Activated CD8-positive, alpha-beta memory T cell treated with anti-CD3 and anti-CD28 coated beads, Interleukin-2, amount 50 U/mL, for 4 hours (primary cell): ENCODE results near the gene VAMP4.
"Not testable (repeated sequence)": the region's sequence is repeated elsewhere in the genome, so short reads cannot be mapped to it uniquely, and the experiment has no call there.

Experiments used
- DNase-seq: peaks from one replicate; pipeline ENCODE4 v3.0.0-alpha.2; 2020

Gene VAMP4

DNA sequence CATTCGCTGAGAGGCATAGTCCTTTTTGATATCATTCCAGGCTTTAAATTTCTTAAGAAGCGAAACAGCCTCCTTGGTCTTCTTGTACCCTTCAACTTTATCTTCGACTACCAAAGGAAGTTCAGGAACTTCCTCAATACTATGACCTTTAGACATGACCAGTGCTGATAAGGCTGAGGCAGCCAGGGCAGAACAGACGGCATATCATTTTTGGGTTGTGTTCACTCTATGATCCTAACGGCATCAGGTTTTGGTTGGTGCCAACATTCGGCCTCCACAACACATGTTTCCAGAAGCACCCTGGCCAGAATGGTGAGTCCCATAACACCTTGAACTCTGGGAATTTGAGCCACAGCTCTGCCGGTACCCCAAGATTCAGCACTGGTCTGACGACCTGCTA lies 58.0 kb downstream of the VAMP4 start:
- no peak for DNase-seq

- no peak for DNase-seq
These were observed 61.5 kb downstream of the VAMP4 start for GRCh38 chr1:171680339-171680738.

DNA sequence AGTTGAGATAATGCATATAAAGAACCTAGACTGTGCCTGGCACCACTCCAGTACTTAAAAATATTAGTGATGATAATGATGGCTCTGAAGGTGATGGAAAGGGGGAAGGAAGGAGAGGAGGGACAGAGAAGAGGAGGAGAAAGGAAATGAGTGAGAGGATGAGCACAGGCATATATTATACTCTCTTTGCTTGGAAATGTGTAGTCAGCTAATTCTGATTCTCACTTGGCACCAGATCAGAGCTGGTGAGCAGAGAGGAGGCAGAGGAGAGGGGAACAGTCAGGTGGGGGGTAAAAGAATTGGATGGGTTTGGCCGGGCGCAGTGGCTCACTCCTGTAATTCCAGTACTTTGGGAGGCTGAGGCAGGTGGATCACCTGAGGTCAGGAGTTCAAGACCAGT lies 65.0 kb downstream of the VAMP4 start:
- DNase-seq, result no peak

- DNase-seq, result no peak
These were observed 67.1 kb downstream of the VAMP4 start for GRCh38 chr1:171674431-171675405.

GRCh38 chr1:171670739-171671138 lies 71.1 kb downstream of the VAMP4 start:
- DNase-seq, result no peak

- DNase-seq, result no peak
These were observed 73.5 kb downstream of the VAMP4 start for GRCh38 chr1:171668372-171668771.

GRCh38 chr1:171666114-171666769 lies 75.6 kb downstream of the VAMP4 start:
- DNase-seq, result no peak

DNA sequence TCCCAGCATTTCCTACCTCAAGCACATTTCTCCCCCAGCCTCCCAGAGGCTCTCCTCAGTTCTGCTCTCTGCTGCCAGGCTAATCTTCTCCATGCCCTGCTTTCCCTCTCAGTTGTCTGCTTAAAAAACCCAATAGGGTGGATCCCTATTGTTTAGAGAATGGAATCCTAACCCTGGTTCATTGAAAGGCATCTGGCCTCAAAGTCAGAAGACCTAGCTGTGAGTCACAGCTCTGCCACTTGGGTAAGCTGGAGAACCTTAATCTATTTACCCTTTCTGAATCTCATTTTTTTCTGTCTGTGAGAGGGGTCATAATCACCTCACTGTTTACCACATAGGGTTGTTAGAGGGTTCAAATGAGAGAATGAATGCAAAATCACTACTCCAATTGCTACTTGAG lies 76.9 kb downstream of the VAMP4 start:
- DNase-seq, result no peak

DNA sequence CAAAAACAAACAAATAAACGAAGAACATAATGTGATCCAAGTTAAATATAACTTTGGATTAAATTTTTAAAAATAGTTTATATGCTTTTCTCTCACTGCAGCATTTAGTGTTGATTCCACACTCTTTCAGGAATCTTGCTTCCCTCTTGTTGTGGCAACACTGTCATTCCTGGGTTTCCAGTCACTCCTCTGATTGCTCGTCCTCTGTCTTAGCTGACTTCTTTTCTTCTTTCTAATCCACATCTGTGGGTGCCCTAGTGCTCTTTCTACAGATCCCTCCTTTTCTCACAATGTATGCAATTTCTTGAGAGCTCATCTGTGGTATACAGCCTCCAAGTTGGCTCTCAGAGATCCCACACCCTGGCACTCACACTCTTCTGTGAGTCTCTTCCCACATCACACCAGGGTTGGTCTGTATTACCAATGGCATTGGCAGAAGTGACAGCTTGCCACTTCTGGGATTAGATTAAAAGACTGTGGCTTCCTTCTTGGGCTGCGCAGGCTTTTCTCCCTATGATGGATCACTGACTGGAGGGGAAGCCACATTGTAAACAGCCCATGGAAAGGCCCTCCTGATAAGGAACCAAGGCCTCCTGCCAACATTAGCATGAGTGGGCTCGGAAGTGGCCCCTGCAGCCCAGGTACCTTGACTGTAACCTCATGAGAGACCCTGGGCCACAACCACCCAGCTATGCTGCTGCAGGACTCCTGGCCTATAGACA lies 77.8 kb downstream of the VAMP4 start:
- DNase-seq, result no peak

- no peak for DNase-seq
These were observed 78.6 kb downstream of the VAMP4 start for GRCh38 chr1:171663036-171663853.

DNA sequence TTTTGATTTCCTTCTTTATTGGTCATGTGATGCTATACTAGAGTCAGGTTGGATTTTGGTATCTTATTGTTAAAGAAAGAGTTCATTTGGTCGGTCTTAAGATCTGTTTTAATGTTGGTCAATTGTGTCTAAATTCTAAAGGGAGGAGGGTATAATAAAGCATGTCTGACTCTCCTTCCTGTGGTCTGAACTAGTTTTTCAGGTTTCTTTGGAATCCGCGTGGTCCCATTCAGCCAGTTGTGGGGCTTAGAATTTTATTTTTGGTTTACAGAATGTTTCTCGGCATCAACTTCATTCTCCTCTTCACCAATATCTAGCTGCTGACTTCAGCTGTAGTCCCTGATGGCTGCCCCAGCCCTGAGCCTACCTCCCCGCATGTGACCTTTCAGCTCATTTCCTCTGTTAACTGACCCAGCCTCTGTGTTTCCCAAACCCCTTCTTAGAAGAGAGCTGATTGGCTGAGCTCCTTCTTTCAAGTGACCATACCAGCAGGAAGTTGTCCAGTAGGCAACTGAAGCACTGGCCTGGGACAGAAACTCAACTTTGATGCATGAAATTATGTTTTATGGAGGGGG lies 80.7 kb downstream of the VAMP4 start:
- DNase-seq, result no peak

DNA sequence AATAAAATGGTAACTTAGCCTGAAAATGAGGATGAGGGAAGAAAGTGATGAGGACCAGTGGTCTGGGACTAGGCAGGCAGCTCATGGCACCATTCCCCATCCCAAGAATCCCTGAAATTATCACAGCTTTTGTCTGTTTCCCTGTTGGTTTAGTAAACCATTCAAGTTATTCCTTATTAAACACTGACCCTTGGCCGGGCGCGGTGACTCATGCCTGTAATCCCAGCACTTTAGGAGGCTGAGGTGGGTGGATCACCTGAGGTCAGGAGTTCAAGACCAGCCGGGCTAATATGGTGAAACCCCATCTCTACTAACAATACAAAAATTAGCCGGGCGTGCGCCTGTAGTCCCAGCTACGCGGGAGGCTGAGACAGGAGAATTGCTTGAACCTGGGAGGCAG lies 85.7 kb downstream of the VAMP4 start:
- DNase-seq, result not testable (repeated sequence)

DNA sequence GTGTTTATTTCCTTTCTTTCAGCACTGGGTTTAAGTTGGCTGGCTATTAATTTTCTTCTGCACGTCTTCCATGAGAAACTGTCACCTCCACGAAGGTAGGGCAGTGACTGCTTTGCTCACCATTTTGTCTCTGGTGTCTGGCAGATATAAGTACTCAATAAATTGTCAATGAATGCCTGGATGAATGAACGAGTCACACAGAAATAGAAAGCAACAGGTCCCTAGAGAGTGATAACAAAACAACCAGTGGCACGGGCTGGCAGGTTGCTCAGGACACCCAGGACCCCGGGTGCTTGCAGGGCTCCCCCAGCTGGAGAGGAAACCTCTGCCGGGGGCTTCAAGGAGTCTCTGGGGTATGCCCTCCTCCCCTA lies 86.1 kb downstream of the VAMP4 start:
- DNase-seq, result no peak

- DNase-seq, result peak; percentile 70
These were observed 86.7 kb downstream of the VAMP4 start for GRCh38 chr1:171654942-171655745.

DNA sequence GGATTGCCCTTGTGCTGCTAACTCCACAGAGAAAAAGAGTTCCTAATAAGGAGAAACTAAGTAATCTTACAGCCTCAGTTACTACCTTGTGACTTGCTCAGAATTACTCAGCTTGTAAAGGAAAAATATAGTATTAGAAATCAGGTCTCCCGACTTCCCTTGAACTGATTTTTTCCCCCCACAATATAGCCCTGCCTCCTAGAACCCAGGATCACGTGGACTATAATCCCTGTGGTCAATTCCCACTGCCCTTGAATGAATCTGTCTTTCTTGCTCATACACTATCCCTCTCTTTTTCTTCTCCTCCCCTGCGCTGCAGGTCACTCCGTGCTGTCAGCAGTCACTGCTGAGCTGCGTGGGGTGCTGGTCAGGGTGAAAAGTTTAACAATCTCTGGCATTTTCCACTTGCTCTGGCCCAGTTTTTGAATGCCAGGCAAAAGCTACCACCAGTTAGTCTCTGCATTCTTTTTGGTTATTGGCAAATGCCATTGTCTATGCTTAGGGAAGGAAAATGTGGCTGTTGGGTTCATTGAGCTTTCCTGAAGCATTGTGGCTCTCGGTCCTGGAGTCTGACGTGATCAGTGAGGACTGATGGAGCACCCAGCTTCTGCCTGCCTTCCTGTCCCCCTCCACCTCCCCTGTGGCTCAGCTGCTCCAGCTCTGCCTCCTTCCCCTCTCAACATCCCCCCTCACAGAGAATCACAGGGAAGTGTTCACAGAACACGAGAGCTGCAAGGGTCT lies 87.5 kb downstream of the VAMP4 start:
- DNase-seq, result no peak

DNA sequence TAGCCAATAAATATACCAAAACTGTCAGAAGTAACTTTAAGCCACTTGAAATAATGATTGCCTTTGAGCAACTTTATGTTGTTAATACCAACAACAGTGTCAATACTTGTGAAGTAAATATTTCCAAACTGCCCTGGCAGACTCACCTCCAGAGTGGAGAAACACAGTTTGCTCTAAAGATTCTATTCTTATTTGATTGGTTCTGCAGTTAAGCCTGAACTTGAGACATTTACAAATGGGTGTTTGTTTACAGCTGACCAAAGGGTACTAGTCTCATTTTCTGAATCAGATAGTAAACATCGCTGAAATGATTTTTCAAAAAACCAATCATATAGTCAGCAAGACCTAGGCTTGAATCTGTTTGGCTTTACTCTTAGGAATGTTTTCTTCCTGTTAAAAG lies 88.1 kb downstream of the VAMP4 start:
- DNase-seq, result no peak

DNA sequence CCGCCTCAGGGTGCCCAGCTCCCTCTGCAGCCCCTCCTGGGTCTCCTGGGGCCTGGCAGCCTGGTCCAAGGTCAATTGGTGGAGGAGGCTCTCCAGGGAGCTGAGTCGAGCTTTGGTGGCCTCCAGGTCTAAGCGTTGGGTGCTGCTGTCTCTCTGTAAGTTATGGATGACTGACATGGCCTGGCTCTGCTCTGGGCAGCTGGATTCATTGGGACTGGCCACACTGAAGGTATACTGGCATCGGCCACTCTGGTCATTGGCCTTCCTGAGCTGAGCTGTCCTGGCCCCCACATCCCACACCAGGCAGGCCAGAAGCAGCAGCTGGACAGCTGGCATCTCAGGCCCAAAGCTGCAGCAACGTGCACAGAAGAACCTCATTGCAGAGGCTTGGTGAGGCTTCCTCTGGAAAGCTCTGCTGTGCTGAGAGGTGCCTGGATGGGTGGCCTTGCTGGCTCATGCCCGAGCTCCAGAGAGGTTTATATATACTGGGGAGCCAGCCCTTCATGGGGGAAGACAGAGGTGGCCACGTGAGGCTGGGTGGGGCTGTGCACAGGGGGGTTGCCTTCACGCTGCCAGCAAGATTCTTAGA lies 89.5 kb downstream of the VAMP4 start, which contains the start of gene MYOC:
MYOC (minus strand) TSS at position 455 of the 589 bp plus-strand sequence; CDS start at position 378, 77 bp downstream.
- no peak for DNase-seq
